Activated CD4-positive, alpha-beta T cell treated with anti-CD3 and anti-CD28 coated beads for 36 hours (primary cell): ENCODE results near the gene EPB41L4A. TPM values are rescaled to one million over a fixed set of nuclear protein-coding genes. Genes with fewer than 3 reads are reported as not detected.
"Not testable (repeated sequence)": the region's sequence is repeated elsewhere in the genome, so short reads cannot be mapped to it uniquely, and the experiment has no call there.

Experiments used
- ATAC-seq: fragments of 200-7000 bp; cut with Tn5 transposase; one replicate; pipeline ENCODE4 v1.10.0; 2021; ENCODE audit warnings: mild to moderate bottlenecking, moderate library complexity
- CTCF ChIA-PET: fragments of 350-600 bp; sonication (Branson Sonifier 250); formaldehyde crosslinking; loops from one replicate; lab custom pipeline; 2021; ENCODE audit warnings: antibody characterized with exemption; lab: Charles Lee
- POLR2A ChIA-PET: fragments of 350-600 bp; sonication (Branson Sonifier 250); formaldehyde crosslinking; loops from one replicate; lab custom pipeline; 2021; ENCODE audit warnings: antibody characterized with exemption, inconsistent platforms; lab: Charles Lee
- DNase-seq: peaks from one replicate; pipeline ENCODE4 v3.0.0-alpha.2; 2020
- H3K27ac Mint-ChIP-seq: one replicate; pipeline ENCODE4 v1.8.0; 2021; ENCODE audit warnings: mixed read lengths
- H3K27me3 Mint-ChIP-seq: one replicate; pipeline ENCODE4 v1.8.0; 2021; ENCODE audit warnings: mixed read lengths
- H3K36me3 Mint-ChIP-seq: one replicate; pipeline ENCODE4 v1.8.0; 2021; ENCODE audit warnings: low read depth, mixed read lengths
- H3K4me1 Mint-ChIP-seq: one replicate; pipeline ENCODE4 v1.8.0; 2021; ENCODE audit warnings: mixed read lengths
- H3K4me3 Mint-ChIP-seq: one replicate; pipeline ENCODE4 v1.8.0; 2021; ENCODE audit warnings: mild to moderate bottlenecking, moderate library complexity, mixed read lengths
- H3K9me3 Mint-ChIP-seq: one replicate; pipeline ENCODE4 v1.8.0; 2021; ENCODE audit warnings: low read depth, mixed read lengths
- intact Hi-C, 2 experiments: fragments of 100-400 bp; cut with DNase I in 1 of 2; cut with micrococcal nuclease in 1 of 2; formaldehyde crosslinking; loops; one replicate each; pipeline versions ENCODE4 v1.14.2 to v1.15.1; 2022 to 2024; cut with DNase I, micrococcal nuclease
- total RNA-seq, 2 experiments: library from RNA; stranded (reverse); gene quantifications; one replicate each; pipeline ENCODE4 v1.2.3, GENCODE V29; 2021

EPB41L4A gene
- total RNA-seq, 2 experiments from 2014 or later = 0.05 to 0.28 TPM

- intact Hi-C loops = no loop called here
- Mint-ChIP-seq H3K4me1 (no peaks in the 10 kb centered on the region), H3K27me3 (peaks cover 11% of the 10 kb centered on the region)
Observed at GRCh38 chr5:112379542-112380325, 39.3 kb downstream of the EPB41L4A start.

GRCh38 chr5:112374818-112375217 lies 44.3 kb downstream of the EPB41L4A start:
- no peaks in the 10 kb centered on the region for H3K9me3 Mint-ChIP-seq
- ATAC-seq = no peak
- ChIA-PET CTCF (interaction anchor here (0.6 to 0.7 kb wide), 3 partner anchors 24 to 385 kb away, joined by 3 read pairs; no protein-coding TSS in a partner anchor), POLR2A (no interaction called here)
- intact Hi-C loops = no loop called here
- no peak overlapping the region for H3K4me3 Mint-ChIP-seq
- H3K27me3 Mint-ChIP-seq = peaks cover 19% of the 10 kb centered on the region
- no peaks in the 10 kb centered on the region for H3K36me3 Mint-ChIP-seq
- H3K4me1 Mint-ChIP-seq = no peaks in the 10 kb centered on the region
- no peak overlapping the region for H3K27ac Mint-ChIP-seq
- no peak for DNase-seq

More at GRCh38 chr5:112379542-112380325, 39.3 kb downstream of the EPB41L4A start:
- ChIA-PET CTCF (no interaction called here), POLR2A (no interaction called here)
- H3K4me3 Mint-ChIP-seq = no peak overlapping the region
- no peak for DNase-seq
- H3K9me3 Mint-ChIP-seq = no peaks in the 10 kb centered on the region
- no peak for ATAC-seq
- no peaks in the 10 kb centered on the region for H3K36me3 Mint-ChIP-seq
- no peak overlapping the region for H3K27ac Mint-ChIP-seq

GRCh38 chr5:112374356-112374755 lies 44.7 kb downstream of the EPB41L4A start:
- Mint-ChIP-seq H3K9me3 (no peaks in the 10 kb centered on the region), H3K27me3 (peaks cover 19% of the 10 kb centered on the region), H3K27ac (no peak overlapping the region), H3K4me1 (no peaks in the 10 kb centered on the region), H3K4me3 (no peak overlapping the region), H3K36me3 (no peaks in the 10 kb centered on the region)
- intact Hi-C loops = no loop called here
- ChIA-PET CTCF (interaction anchor here (0.6 kb wide), 2 partner anchors 36 to 386 kb away, joined by 3 read pairs; no protein-coding TSS in a partner anchor), POLR2A (no interaction called here)
- DNase-seq = no peak
- ATAC-seq = no peak

GRCh38 chr5:112373885-112374284 lies 45.2 kb downstream of the EPB41L4A start:
- ATAC-seq (no peak), DNase-seq (no peak)
- no peaks in the 10 kb centered on the region for H3K36me3 Mint-ChIP-seq
- no peak overlapping the region for H3K4me3 Mint-ChIP-seq
- peaks cover 19% of the 10 kb centered on the region for H3K27me3 Mint-ChIP-seq
- no peaks in the 10 kb centered on the region for H3K4me1 Mint-ChIP-seq
- no peak overlapping the region for H3K27ac Mint-ChIP-seq
- no peaks in the 10 kb centered on the region for H3K9me3 Mint-ChIP-seq
- ChIA-PET POLR2A (interaction anchor here (0.5 kb wide), 1 partner anchor 198 kb away, joined by 3 read pairs; no protein-coding TSS in a partner anchor), CTCF (interaction anchor here (0.6 kb wide), 2 partner anchors 36 to 386 kb away, joined by 3 read pairs; no protein-coding TSS in a partner anchor)
- intact Hi-C loops = no loop called here

GRCh38 chr5:112372543-112372942 lies 46.5 kb downstream of the EPB41L4A start:
- Mint-ChIP-seq H3K9me3 (no peaks in the 10 kb centered on the region), H3K4me3 (no peak overlapping the region), H3K27ac (no peak overlapping the region), H3K4me1 (no peaks in the 10 kb centered on the region), H3K36me3 (no peaks in the 10 kb centered on the region), H3K27me3 (peaks cover 16% of the 10 kb centered on the region)
- ATAC-seq (no peak), DNase-seq (no peak)
- ChIA-PET POLR2A (no interaction called here), CTCF (no interaction called here)
- intact Hi-C loops = no loop called here

GRCh38 chr5:112371067-112371466 lies 48.0 kb downstream of the EPB41L4A start:
- CTCF ChIA-PET = interaction anchor here (1.4 kb wide), 1 partner anchor 19 kb away, joined by 4 read pairs; no protein-coding TSS in a partner anchor
- no peak overlapping the region for H3K27ac Mint-ChIP-seq
- no peaks in the 10 kb centered on the region for H3K36me3 Mint-ChIP-seq
- ATAC-seq = no peak
- H3K4me3 Mint-ChIP-seq = no peak overlapping the region
- intact Hi-C loops = no loop called here
- no peak for DNase-seq
- POLR2A ChIA-PET = no interaction called here
- H3K9me3 Mint-ChIP-seq = no peaks in the 10 kb centered on the region
- peaks cover 15% of the 10 kb centered on the region for H3K27me3 Mint-ChIP-seq
- H3K4me1 Mint-ChIP-seq = no peaks in the 10 kb centered on the region

- Mint-ChIP-seq H3K4me1 (no peaks in the 10 kb centered on the region), H3K4me3 (no peak overlapping the region), H3K27me3 (peaks cover 8% of the 10 kb centered on the region), H3K27ac (no peak overlapping the region), H3K9me3 (no peaks in the 10 kb centered on the region), H3K36me3 (no peaks in the 10 kb centered on the region)
- DNase-seq (no peak), ATAC-seq (no peak)
- intact Hi-C loops = no loop called here
- ChIA-PET POLR2A (no interaction called here), CTCF (no interaction called here)
Observed at GRCh38 chr5:112367400-112367799, 51.7 kb downstream of the EPB41L4A start.

- ChIA-PET POLR2A (no interaction called here), CTCF (no interaction called here)
- Mint-ChIP-seq H3K9me3 (no peaks in the 10 kb centered on the region), H3K36me3 (no peaks in the 10 kb centered on the region), H3K27ac (no peak overlapping the region), H3K4me3 (no peak overlapping the region), H3K4me1 (no peaks in the 10 kb centered on the region), H3K27me3 (peaks cover 4% of the 10 kb centered on the region)
- ATAC-seq = no peak
- intact Hi-C loops = no loop called here
- DNase-seq = no peak
Observed at GRCh38 chr5:112366987-112367386, 52.1 kb downstream of the EPB41L4A start.

GRCh38 chr5:112360740-112361139 lies 58.3 kb downstream of the EPB41L4A start:
- H3K4me1 Mint-ChIP-seq, intact Hi-C loops, POLR2A ChIA-PET, H3K9me3 Mint-ChIP-seq, H3K4me3 Mint-ChIP-seq, ATAC-seq, H3K27ac Mint-ChIP-seq, DNase-seq, H3K27me3 Mint-ChIP-seq, CTCF ChIA-PET, H3K36me3 Mint-ChIP-seq: not testable (repeated sequence)

- Mint-ChIP-seq H3K27ac (no peak overlapping the region), H3K27me3 (peaks cover 4% of the 10 kb centered on the region), H3K4me1 (no peaks in the 10 kb centered on the region), H3K36me3 (no peaks in the 10 kb centered on the region), H3K9me3 (no peaks in the 10 kb centered on the region), H3K4me3 (no peak overlapping the region)
- CTCF ChIA-PET = no interaction called here
- DNase-seq (no peak), ATAC-seq (no peak)
- intact Hi-C loops = no loop called here
- POLR2A ChIA-PET = no interaction called here
Observed at GRCh38 chr5:112356178-112356956, 62.7 kb downstream of the EPB41L4A start.

GRCh38 chr5:112355058-112355685 lies 63.9 kb downstream of the EPB41L4A start:
- DNase-seq = no peak
- no peaks in the 10 kb centered on the region for H3K36me3 Mint-ChIP-seq
- ATAC-seq = no peak
- no peaks in the 10 kb centered on the region for H3K4me1 Mint-ChIP-seq
- H3K27me3 Mint-ChIP-seq = peaks cover 4% of the 10 kb centered on the region
- intact Hi-C loops = no loop called here
- CTCF ChIA-PET = no interaction called here
- no peak overlapping the region for H3K27ac Mint-ChIP-seq
- H3K9me3 Mint-ChIP-seq = no peaks in the 10 kb centered on the region
- H3K4me3 Mint-ChIP-seq = no peak overlapping the region
- POLR2A ChIA-PET = no interaction called here
